ENCODE results near the gene TPRG1L.

TPRG1L gene

DNA sequence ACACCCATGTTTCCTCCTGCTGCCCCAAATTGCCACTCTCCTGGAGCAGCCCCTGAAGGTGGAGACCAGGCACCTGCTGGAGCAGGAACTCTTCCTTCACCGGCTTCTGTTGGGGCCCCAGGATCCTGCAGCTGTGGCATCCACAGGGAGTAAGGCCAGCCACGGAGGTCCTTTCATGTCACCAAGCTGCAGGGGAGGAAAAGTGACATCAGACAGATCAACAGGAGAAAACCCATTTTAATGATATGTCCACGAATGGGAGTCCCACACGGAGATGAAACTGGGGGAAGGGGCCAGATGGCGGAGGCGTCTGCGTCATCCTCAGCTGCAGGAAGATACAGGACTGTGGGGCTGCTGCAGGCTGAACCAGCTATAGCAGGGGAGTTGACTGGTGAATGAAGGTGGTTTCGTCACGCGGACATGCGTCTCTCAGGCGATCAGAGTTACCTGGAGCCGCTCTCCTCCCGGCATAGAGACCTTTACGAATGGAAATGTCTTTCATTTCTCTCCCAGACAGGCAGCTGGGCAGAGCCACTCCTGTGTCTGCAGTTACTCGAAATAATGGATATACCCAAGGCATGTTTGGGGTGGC, 37.4 kb downstream of the TPRG1L start:
- Mint-ChIP-seq H3K4me1 (ENCODE audit: low read depth) (peaks cover 6% of the 10 kb centered on the region), H3K27me3 (peaks cover 32% of the 10 kb centered on the region), H3K4me3 (no peak overlapping the region), H3K36me3 (ENCODE audit: low read depth) (no peaks in the 10 kb centered on the region), H3K9me3 (no peaks in the 10 kb centered on the region), H3K27ac (no peak overlapping the region)
- no peak for DNase-seq

DNA sequence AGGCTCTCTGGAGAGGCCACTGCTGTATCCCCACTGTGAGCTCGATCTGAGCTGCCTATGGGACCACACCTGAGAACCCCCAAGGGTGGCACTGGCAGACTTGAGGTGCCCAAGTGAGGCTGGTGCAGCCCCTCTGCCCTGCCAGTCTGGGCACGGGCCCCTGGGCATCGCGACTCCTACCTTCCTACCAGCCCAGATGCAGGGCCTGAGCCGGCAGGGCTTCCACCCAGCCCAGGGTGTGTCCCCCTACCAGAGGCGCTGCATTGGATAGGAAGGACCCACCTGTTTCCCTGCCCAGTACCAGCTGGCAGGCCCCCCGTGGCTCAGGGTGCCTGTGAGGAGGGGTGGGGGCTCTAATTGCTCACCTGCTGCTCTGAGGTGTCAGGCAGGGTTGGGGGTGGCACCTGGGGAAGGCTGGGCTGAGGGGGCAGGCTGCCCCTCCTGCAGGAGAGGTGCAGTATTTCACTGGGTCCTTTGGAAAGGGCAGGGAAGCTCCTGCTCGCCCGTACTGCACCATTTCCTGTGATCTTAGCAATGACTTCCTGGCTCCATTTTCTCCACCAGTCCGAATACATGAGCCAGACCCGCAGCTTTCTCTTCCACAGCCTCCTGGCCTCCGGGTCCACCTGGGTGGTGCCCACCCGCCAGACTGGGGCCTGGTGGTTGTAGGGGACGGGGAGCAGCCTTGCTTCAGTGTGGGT, 39.3 kb downstream of the TPRG1L start:
- no peak overlapping the region for H3K4me3 Mint-ChIP-seq
- H3K9me3 Mint-ChIP-seq = no peaks in the 10 kb centered on the region
- H3K27me3 Mint-ChIP-seq = peaks cover 26% of the 10 kb centered on the region
- H3K36me3 Mint-ChIP-seq (ENCODE audit: low read depth) = no peaks in the 10 kb centered on the region
- H3K27ac Mint-ChIP-seq = no peak overlapping the region
- peaks cover 5% of the 10 kb centered on the region for H3K4me1 Mint-ChIP-seq (ENCODE audit: low read depth)
- no peak for DNase-seq

DNA sequence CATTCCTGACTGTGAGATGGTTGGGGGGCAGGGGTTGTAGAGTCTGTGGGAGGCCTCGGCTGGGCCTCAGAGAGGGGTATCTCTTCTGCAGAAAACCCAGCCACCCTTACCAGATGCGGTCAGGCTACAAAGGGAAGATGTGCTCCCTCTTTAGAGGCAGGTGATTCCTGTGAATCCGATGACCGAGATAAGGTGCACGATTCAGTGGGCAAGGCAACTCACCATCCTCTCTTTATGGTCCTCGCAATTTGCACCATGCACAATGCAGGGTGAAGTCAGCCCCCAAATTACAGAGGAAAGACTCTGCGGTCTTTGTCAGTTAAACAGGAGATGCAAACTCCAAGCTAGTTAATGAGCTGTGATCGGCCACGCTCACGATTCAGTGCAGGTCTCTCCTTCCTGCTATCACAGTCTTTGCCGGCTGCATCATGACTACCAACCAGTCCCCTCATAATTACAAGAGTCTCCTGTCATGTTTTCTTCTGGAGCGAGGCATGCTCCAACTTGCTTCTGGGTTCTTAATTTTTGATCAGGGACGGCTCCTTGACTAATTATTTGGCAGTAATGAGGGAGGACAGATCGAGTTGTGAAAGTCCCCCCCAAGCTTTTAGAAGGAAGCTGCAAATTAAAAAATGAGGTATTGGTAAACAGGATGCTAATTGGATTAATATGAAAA, 40.0 kb downstream of the TPRG1L start:
- peaks cover 24% of the 10 kb centered on the region for H3K27me3 Mint-ChIP-seq
- no peaks in the 10 kb centered on the region for H3K36me3 Mint-ChIP-seq (ENCODE audit: low read depth)
- no peak overlapping the region for H3K27ac Mint-ChIP-seq
- DNase-seq = no peak
- H3K9me3 Mint-ChIP-seq = no peaks in the 10 kb centered on the region
- peaks cover 5% of the 10 kb centered on the region for H3K4me1 Mint-ChIP-seq (ENCODE audit: low read depth)
- H3K4me3 Mint-ChIP-seq = no peak overlapping the region

DNA sequence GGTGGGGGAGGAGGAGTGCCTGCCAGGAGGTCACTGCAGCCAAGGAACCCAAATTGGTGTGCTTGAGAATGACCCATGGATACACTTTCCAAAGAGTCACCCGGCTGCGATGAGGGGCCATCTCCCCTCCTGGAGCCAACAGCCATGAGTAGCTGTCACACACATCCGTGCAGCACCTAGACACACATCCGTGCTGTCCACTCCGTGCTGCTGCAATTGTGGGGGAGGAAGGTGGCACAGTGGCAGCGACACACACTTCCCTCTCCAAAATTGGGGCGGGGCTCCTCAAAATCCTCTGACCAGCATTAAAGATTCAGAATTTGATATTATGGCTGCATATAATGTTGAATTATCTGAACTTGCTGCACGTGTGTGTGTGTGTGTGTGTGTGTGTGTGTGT, 43.3 kb downstream of the TPRG1L start:
- DNase-seq = no peak
- no peaks in the 10 kb centered on the region for H3K9me3 Mint-ChIP-seq
- peaks cover 27% of the 10 kb centered on the region for H3K27me3 Mint-ChIP-seq
- no peaks in the 10 kb centered on the region for H3K36me3 Mint-ChIP-seq (ENCODE audit: low read depth)
- no peak overlapping the region for H3K27ac Mint-ChIP-seq
- no peaks in the 10 kb centered on the region for H3K4me1 Mint-ChIP-seq (ENCODE audit: low read depth)
- no peak overlapping the region for H3K4me3 Mint-ChIP-seq

DNA sequence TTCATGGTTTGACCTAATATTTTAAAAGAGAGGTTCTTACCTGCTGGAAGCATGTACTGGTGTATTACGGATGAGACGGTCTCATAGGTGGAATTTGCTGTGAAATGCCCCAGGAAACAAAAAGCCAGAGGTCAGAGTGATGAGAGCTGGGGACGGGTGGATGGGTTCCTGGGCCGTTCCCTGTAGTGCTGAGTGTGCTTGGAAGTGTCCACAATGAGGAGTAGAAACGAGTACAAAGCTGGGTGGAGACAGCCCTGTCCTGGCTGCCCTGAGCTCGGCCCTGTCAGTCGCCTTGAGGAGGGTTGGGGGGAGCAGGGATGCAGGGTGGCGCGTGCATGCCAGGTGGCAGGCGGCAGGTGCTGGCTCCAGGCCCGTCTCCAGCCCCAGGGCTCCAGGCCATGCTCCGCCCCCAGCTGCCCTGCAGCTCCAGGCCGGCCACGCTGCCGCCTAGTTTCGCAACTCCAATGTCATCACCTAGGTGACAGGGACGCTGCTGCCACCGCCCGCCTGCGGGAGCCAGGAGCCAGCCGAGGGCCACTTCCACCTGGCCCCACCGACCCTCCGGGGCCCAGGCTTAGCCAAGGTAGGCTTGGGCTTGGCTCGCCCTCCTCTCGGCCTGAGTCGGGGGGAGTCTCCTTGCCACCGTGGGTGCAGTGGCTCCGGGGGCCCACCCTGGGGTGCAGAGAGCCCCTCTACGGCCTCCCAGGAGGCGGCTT, 43.9 kb downstream of the TPRG1L start:
- DNase-seq = no peak
- Mint-ChIP-seq H3K4me1 (ENCODE audit: low read depth) (peaks cover 3% of the 10 kb centered on the region), H3K9me3 (no peaks in the 10 kb centered on the region), H3K27ac (no peak overlapping the region), H3K36me3 (ENCODE audit: low read depth) (no peaks in the 10 kb centered on the region), H3K4me3 (no peak overlapping the region), H3K27me3 (peaks cover 29% of the 10 kb centered on the region)

DNA sequence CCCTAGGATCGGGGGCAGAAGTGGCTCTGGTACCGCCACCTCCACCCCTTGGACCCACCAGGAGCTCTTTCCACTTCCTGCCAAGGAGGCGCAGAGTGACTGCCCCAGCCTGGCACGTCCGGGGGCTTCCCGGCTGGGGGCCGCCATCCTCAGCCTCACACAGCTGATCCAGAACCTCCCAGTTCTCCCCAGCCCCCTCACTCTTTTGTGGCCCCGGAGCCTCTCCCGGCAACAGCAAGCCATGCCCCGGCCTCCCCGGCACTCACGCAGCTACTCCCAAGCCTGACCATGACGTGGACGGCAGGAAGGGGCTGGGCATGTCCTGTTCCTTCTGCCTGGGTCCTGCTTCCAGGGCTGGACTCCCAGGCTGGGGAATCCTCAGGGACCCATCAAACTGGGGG, 44.6 kb downstream of the TPRG1L start:
- Mint-ChIP-seq H3K27me3 (peaks cover 29% of the 10 kb centered on the region), H3K9me3 (no peaks in the 10 kb centered on the region), H3K27ac (no peak overlapping the region), H3K36me3 (ENCODE audit: low read depth) (no peaks in the 10 kb centered on the region), H3K4me3 (no peak overlapping the region), H3K4me1 (ENCODE audit: low read depth) (peaks cover 3% of the 10 kb centered on the region)
- DNase-seq = no peak

DNA sequence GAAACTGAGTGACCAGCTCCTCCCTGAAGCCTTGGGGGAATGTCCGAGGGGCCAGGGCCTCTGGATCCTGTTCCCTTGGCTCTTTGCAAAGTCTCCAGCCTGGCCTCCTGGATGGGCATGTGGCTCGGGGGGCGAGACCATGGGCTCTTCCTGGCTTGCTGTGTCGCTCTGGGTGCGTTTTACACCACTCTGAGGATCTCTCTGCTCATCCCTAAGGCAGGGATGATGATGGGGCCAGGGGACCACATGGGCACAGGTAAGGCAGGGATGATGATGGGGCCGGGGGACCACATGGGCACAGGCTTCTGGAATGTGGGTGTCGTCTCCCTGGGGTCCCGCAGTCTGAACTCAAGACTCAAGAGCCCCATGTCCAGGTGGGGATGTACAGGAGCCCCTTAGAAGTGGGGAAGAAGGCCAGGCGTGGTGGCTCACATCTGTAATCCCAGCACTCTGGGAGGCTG, 45.2 kb downstream of the TPRG1L start:
- Mint-ChIP-seq H3K4me3 (no peak overlapping the region), H3K27me3 (peaks cover 29% of the 10 kb centered on the region), H3K27ac (no peak overlapping the region), H3K36me3 (ENCODE audit: low read depth) (no peaks in the 10 kb centered on the region), H3K9me3 (no peaks in the 10 kb centered on the region), H3K4me1 (ENCODE audit: low read depth) (peaks cover 3% of the 10 kb centered on the region)
- DNase-seq = no peak

DNA sequence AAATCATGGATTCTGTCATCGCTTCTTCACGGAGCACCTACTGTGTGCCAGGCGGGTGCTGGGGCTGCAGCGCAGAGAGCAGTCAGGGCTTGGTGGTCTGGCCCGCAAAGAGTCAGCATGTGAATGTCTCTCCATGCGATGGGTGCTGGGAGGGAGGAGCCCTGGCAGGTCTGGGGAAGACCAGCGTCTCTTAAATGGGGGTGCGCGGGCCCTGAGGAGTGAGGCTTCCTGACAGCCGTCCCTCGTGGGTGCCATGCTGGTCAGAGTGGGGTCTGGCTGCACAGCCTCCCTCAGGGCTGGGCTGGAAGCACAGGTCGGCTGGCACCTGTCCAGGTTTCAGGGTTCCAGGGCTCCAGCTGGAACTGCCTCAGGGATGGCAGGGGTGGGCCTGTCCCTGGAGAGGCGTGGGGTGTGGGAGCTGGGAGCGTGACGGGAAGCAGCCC, 46.0 kb downstream of the TPRG1L start:
- H3K4me1 Mint-ChIP-seq (ENCODE audit: low read depth) = peaks cover 3% of the 10 kb centered on the region
- no peak overlapping the region for H3K27ac Mint-ChIP-seq
- no peaks in the 10 kb centered on the region for H3K36me3 Mint-ChIP-seq (ENCODE audit: low read depth)

DNA sequence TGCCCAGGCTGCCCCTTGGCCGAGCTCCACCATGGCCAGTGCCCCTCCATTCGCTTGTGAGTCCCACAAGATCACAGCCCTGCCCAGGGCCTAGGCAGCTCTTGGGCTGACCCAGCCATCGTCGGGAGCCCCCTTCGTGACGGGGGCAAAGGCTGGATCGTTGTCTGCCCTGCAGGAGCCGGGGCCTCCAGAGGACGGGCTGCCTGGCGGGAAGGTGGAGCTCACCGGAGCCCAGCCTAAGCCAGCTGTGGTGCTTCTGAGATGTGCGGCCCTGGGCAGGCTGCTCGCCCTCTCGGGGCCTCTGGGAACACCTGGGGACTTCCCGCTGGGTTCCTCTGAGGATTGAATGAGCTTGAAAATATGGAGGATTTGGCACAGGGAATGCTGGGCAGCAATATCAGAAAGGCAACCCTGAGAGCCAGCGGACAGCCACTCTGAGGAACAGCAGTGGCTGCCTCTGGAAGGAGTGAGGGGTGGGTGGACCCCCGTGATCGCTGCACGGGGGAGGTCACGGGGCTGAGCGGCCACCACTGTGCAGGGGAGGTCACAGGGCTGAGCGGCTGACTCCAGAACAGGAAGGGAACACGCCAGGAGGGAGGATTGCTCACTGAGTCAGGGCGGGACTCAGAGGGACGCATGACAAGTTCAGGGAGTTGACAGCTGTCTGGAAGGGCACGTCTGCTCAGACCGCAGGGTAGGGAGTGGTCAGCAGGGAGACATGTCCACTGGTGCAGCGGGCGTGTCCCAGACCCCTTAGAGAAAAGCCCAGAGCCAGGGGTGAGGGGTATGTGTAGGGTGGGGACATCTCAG, 46.8 kb downstream of the TPRG1L start:
- H3K27me3 Mint-ChIP-seq = peaks cover 29% of the 10 kb centered on the region
- DNase-seq = no peak
- no peak overlapping the region for H3K4me3 Mint-ChIP-seq

More for the DNA sequence above, 46.0 kb downstream of the TPRG1L start:
- H3K9me3 Mint-ChIP-seq = no peaks in the 10 kb centered on the region
- H3K4me3 Mint-ChIP-seq = no peak overlapping the region
- DNase-seq = no peak
- H3K27me3 Mint-ChIP-seq = peaks cover 29% of the 10 kb centered on the region

DNA sequence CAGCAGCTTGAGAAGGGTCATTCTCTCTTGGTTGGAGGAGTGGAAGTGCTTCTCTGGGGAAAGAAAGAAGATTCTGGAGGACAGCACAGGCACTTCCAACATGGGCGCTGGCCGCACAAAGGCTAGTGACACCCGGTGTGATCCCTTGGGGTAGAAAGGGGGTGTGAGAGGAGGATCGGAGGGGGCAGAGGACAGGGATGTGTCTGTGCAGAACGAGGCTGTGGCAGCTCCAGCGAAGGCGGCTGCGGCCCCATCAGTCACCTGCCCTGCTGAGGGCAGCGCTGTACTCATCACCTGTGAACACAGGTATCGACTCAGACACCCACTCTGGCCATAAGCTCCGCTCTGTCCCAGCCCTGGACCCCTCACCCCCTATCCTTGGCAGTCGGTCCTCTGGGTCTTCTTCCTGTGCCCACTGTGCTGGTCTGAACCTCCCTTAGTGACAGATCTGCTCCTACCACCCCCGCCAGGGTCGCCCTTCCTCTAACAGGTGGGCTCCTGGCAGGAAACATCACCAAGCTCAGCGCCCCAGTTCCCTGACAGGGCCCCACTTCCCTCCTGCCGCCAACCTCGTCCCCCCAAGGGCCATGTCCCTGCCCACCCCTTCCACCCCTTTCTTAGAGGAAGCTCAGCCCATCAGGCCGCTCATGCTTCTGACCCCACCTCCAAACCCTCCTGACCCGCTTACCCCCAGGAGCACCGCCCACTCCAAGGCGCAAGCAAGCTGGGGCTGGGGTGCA, 47.6 kb downstream of the TPRG1L start:
- H3K27me3 Mint-ChIP-seq = peaks cover 26% of the 10 kb centered on the region
- H3K9me3 Mint-ChIP-seq = no peaks in the 10 kb centered on the region
- no peak overlapping the region for H3K27ac Mint-ChIP-seq
- peaks cover 11% of the 10 kb centered on the region for H3K4me1 Mint-ChIP-seq (ENCODE audit: low read depth)
- no peaks in the 10 kb centered on the region for H3K36me3 Mint-ChIP-seq (ENCODE audit: low read depth)
- DNase-seq = no peak
- no peak overlapping the region for H3K4me3 Mint-ChIP-seq

More for the DNA sequence above, 46.8 kb downstream of the TPRG1L start:
- H3K9me3 Mint-ChIP-seq = no peaks in the 10 kb centered on the region
- no peaks in the 10 kb centered on the region for H3K36me3 Mint-ChIP-seq (ENCODE audit: low read depth)
- H3K27ac Mint-ChIP-seq = no peak overlapping the region
- peaks cover 3% of the 10 kb centered on the region for H3K4me1 Mint-ChIP-seq (ENCODE audit: low read depth)

DNA sequence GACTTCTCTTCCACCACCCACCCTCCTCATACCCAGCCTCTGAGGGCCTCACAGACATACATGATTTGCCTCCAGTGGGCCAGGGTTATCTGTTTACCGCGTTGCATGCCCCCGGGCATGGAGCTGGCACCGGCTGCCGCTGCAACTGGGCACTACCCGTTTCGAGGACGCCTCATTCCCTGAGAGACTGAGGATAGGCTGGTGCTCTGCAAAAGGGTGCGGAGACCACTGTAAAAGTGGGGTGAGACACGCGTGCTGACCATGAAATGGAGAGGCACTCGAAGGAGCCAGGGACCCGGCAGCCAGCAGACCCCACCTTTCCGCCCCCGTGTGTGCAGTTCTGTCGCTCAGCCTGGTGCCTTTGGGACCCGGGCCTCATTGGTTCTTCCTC, 48.2 kb downstream of the TPRG1L start:
- no peak overlapping the region for H3K27ac Mint-ChIP-seq
- H3K27me3 Mint-ChIP-seq = peaks cover 23% of the 10 kb centered on the region
- H3K4me1 Mint-ChIP-seq (ENCODE audit: low read depth) = peaks cover 17% of the 10 kb centered on the region
- no peak overlapping the region for H3K4me3 Mint-ChIP-seq
- H3K36me3 Mint-ChIP-seq (ENCODE audit: low read depth) = no peaks in the 10 kb centered on the region
- DNase-seq = no peak
- H3K9me3 Mint-ChIP-seq = no peaks in the 10 kb centered on the region

DNA sequence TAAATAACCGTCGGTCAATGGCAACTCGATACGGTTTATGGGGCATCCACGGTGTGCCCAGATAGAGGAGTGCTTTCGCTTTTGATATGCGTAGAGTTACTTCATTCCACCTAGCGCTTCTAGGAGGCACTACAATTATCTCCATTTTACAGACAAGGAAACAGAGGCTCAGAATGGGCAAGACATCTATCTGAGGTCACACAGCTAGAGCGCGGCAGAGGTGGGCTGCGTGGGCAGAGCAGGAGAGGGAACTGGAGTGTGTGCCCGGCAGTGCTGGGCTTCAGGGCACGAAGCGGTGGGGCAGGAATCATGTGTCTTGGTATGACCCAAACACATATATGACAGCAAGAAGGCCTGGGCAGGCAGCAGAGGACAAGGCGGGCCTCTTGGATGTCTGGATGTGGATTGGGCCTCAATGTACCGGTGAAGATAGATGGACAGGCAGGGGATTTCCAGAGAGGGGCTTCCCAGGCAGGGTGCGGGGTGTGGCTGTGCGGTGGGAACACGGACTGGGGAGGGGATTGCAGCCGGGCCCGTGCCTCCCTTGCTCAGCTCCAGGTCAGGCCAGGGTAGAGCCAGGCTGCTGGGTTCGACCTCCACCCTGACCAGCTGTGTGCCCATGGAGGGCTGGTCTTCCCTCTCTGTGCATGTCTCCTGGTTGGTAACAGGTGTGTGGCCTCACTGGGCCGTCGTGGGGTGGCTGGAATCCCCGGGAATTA, 48.7 kb downstream of the TPRG1L start:
- no peak for DNase-seq
- Mint-ChIP-seq H3K4me1 (ENCODE audit: low read depth) (peaks cover 17% of the 10 kb centered on the region), H3K36me3 (ENCODE audit: low read depth) (no peaks in the 10 kb centered on the region), H3K27me3 (peaks cover 18% of the 10 kb centered on the region), H3K4me3 (no peak overlapping the region), H3K27ac (no peak overlapping the region), H3K9me3 (no peaks in the 10 kb centered on the region)
